SU-DHL-6 (cell line): ENCODE measurements around the gene C5orf63.

Experiments used
- EZH2phosphoT487 ChIP-seq: fragments of 200-600 bp; sonication (generic), shearing (Covaris generic); conservative IDR thresholded peaks from 2 replicates; pipeline ENCODE4 v1.6.1; 2018; ENCODE audit warnings: mild to moderate bottlenecking, antibody characterized with exemption, low read length, moderate library complexity, mixed read lengths
- TF ChIP-seq, protein P1 (sequence below): fragments of 200-600 bp; sonication (generic); IDR thresholded peaks from one replicate; pipeline ENCODE4 v1.5.1; 2017; ENCODE audit warnings: antibody characterized with exemption, mild to moderate bottlenecking, low read length, moderate library complexity; ENCODE audit not compliant: insufficient read depth, poor library complexity, severe bottlenecking

DNA sequence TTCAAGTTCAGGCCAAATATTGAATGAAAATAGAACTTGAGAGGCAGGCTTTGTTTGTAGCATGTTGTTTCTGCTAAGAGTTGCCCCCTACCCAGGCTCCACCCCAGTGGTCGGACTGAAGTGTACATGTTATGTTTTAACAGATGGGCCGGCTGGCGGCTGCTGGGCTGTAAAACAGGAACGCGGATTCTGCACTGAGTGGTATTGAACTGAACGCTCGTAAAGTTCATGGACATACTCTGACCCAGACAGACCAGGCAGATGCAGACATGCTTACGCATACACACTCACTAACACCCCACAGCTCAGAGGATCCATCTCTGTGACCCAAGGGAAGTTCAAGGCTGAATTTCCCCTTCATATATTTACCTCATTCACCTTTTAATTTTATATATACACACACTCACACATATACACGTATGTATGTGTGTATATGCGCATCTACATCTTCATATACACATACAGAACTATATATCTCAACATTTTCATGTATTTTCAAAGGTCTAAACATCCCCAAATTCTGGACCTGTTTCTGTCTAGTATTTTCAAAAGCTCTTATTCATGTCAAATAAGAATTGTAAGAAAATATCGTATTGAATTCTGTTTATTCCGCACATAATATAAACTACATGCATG, 44.4 kb downstream of the C5orf63 start:
- TF ChIP-seq, protein P1, sequence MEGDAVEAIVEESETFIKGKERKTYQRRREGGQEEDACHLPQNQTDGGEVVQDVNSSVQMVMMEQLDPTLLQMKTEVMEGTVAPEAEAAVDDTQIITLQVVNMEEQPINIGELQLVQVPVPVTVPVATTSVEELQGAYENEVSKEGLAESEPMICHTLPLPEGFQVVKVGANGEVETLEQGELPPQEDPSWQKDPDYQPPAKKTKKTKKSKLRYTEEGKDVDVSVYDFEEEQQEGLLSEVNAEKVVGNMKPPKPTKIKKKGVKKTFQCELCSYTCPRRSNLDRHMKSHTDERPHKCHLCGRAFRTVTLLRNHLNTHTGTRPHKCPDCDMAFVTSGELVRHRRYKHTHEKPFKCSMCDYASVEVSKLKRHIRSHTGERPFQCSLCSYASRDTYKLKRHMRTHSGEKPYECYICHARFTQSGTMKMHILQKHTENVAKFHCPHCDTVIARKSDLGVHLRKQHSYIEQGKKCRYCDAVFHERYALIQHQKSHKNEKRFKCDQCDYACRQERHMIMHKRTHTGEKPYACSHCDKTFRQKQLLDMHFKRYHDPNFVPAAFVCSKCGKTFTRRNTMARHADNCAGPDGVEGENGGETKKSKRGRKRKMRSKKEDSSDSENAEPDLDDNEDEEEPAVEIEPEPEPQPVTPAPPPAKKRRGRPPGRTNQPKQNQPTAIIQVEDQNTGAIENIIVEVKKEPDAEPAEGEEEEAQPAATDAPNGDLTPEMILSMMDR: no peak
- no peak for TF ChIP-seq EZH2phosphoT487
